ENCODE data around the gene CNPY2.

DNA sequence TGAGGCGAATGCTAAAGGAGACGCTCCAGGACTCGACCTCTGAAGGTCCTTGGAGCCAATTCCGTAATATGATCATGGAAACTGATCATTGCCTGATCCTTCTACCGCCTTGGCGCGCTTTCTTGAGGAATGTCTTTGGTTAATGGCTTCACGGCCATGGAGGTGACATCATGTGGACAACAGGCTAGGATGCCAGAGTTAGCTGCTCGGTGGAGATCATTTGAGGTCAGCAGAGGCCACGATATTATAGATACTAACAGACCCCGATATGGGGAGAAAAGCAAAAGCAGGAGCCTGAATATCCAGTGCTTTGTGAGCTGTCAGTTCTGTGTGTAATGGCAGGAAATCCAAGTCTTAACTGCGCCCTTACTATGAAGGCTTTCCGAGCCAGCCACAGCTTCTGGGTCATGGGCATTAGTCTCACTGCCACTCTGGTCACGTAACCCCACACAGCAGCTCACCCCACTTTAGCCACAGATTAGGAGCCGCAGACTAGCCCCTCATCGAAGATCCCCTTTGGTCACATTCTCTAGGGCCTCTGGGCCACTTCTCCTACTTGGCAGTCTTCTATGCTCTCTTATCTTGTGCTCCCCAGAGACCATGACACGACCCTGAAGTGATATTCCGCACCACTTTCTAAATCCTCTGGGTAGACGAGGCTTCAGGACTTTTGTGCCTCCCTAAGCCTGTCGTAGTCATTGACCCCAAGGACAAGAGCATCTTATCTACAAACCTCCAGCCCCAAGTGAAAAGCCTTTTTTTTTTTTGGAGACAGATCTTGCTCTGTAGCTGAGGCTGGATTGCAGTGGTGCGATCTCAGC, 14.9 kb downstream of the CNPY2 start:
- TF ChIP-seq ZFX (IDR thresholded peaks at IDR 0.05) = no peak
- TF ChIP-seq, protein P1, sequence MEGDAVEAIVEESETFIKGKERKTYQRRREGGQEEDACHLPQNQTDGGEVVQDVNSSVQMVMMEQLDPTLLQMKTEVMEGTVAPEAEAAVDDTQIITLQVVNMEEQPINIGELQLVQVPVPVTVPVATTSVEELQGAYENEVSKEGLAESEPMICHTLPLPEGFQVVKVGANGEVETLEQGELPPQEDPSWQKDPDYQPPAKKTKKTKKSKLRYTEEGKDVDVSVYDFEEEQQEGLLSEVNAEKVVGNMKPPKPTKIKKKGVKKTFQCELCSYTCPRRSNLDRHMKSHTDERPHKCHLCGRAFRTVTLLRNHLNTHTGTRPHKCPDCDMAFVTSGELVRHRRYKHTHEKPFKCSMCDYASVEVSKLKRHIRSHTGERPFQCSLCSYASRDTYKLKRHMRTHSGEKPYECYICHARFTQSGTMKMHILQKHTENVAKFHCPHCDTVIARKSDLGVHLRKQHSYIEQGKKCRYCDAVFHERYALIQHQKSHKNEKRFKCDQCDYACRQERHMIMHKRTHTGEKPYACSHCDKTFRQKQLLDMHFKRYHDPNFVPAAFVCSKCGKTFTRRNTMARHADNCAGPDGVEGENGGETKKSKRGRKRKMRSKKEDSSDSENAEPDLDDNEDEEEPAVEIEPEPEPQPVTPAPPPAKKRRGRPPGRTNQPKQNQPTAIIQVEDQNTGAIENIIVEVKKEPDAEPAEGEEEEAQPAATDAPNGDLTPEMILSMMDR (conservative IDR thresholded peaks at IDR 0.05) = no peak
